ENCODE data around the gene TFCP2. TPM values are rescaled to one million over a fixed set of nuclear protein-coding genes. Genes with fewer than 3 reads are reported as not detected.

Gene TFCP2
- total RNA-seq, 4 donors from 2014 or later = 13.5 to 21.6 (median 19.5) TPM

- DNase-seq (ENCODE audit: low spot score in 2 of 2) = no peak
- TF ChIP-seq POLR2A (IDR thresholded peaks at IDR 0.05) = no peak
- no peak for TF ChIP-seq EP300 (IDR thresholded peaks at IDR 0.05)
- TF ChIP-seq, protein P1, sequence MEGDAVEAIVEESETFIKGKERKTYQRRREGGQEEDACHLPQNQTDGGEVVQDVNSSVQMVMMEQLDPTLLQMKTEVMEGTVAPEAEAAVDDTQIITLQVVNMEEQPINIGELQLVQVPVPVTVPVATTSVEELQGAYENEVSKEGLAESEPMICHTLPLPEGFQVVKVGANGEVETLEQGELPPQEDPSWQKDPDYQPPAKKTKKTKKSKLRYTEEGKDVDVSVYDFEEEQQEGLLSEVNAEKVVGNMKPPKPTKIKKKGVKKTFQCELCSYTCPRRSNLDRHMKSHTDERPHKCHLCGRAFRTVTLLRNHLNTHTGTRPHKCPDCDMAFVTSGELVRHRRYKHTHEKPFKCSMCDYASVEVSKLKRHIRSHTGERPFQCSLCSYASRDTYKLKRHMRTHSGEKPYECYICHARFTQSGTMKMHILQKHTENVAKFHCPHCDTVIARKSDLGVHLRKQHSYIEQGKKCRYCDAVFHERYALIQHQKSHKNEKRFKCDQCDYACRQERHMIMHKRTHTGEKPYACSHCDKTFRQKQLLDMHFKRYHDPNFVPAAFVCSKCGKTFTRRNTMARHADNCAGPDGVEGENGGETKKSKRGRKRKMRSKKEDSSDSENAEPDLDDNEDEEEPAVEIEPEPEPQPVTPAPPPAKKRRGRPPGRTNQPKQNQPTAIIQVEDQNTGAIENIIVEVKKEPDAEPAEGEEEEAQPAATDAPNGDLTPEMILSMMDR (IDR thresholded peaks at IDR 0.05) = no peak
- Histone ChIP-seq H3K9me3 (no peaks in the 10 kb centered on the region), H3K4me3 (no peak overlapping the region), H3K27me3 (no peaks in the 10 kb centered on the region), H3K36me3 (peaks cover 0 to 24% (median 8%) of the 10 kb centered on the region in 3 donors), H3K27ac (no peak overlapping the region), H3K4me1 (peaks cover 0 to 6% (median 0%) of the 10 kb centered on the region in 4 donors)
- WGBS, 2 donors = 47 to 73% methylated on average over 3 of the region's 3 CpGs
These were observed 13.6 kb upstream of the TFCP2 start for GRCh38 chr12:51186465-51187085.

DNA sequence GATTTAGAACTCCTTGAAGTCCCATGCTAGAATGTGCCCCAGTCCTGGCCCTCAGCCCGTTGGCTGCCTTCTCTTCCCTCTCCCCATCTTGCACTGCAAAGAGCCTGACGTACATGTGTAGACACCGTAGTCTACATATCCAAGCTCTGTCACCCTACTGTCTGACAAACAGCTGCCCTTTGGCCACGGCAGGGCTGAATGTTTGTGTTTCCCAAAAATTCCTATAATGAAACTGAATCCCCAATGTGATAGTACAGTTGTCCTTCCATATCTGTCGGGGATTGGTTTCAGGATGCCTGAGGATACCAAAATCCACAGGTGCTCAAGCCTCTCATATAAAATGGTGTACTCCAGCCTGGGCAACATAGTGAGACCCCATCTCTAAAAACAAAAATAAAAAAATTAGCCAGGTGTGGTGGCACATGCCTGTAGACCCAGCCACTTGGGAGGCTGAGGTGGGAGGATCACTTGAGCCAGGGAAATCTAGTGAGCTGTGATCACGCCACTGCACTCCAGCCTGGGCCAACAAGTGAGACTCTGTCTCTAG is 12.3 kb upstream of the TFCP2 start:
- Histone ChIP-seq H3K36me3 (peaks cover 0 to 11% (median 4%) of the 10 kb centered on the region in 3 donors), H3K27me3 (no peaks in the 10 kb centered on the region), H3K9me3 (no peaks in the 10 kb centered on the region), H3K4me3 (no peak overlapping the region), H3K27ac (no peak overlapping the region), H3K4me1 (peaks cover 0 to 6% (median 0%) of the 10 kb centered on the region in 4 donors)
- TF ChIP-seq, protein P1 (IDR thresholded peaks at IDR 0.05) = no peak
- TF ChIP-seq EP300 (IDR thresholded peaks at IDR 0.05) = no peak
- TF ChIP-seq POLR2A (IDR thresholded peaks at IDR 0.05) = no peak
- no peak for DNase-seq (ENCODE audit: low spot score in 2 of 2)
- WGBS, 2 donors = 80 to 83% methylated on average over 6 of the region's 6 CpGs

GRCh38 chr12:51183816-51184215 is 10.9 kb upstream of the TFCP2 start:
- peaks cover 0 to 6% (median 0%) of the 10 kb centered on the region in 4 donors for H3K4me1 ChIP-seq
- no peaks in the 10 kb centered on the region for H3K9me3 ChIP-seq
- H3K27ac ChIP-seq = no peak overlapping the region
- no peak for TF ChIP-seq EP300 (IDR thresholded peaks at IDR 0.05)
- TF ChIP-seq, protein P1 (IDR thresholded peaks at IDR 0.05) = no peak
- TF ChIP-seq POLR2A (IDR thresholded peaks at IDR 0.05) = no peak
- no peaks in the 10 kb centered on the region for H3K27me3 ChIP-seq
- no peak overlapping the region for H3K4me3 ChIP-seq
- no peaks in the 10 kb centered on the region for H3K36me3 ChIP-seq
- DNase-seq (ENCODE audit: low spot score in 2 of 2) = no peak
- 37 to 42% methylated on average over 3 of the region's 3 CpGs for WGBS, 2 donors

DNA sequence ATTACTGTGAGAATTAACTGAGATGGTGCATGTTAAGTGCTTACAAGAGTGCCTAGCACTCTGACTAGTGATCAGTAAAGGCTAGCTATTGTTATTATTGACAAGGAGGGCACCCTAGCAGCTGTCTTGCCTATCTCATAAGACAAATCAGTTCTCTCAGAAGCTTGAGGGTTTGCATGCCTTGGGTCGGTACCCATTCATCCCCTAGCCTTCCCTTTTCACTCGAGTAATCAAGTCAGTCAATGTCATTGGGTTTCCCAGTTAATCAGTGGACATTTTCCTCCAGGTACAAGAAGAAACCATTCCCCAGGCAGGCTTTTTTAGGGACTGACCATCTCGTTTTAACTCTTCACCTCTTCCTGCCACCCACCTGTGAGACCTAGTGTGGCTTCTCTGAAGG is 10.4 kb upstream of the TFCP2 start:
- no peak for DNase-seq (ENCODE audit: low spot score in 2 of 2)
- Histone ChIP-seq H3K9me3 (no peaks in the 10 kb centered on the region), H3K36me3 (no peaks in the 10 kb centered on the region), H3K27ac (no peak overlapping the region), H3K4me3 (no peak overlapping the region), H3K27me3 (no peaks in the 10 kb centered on the region), H3K4me1 (peaks cover 0 to 6% (median 0%) of the 10 kb centered on the region in 4 donors)
- TF ChIP-seq EP300 (IDR thresholded peaks at IDR 0.05) = no peak
- TF ChIP-seq POLR2A (IDR thresholded peaks at IDR 0.05) = no peak
- TF ChIP-seq, protein P1 (IDR thresholded peaks at IDR 0.05) = no peak
- WGBS, 2 donors = 80 to 85% methylated on average over 3 of the region's 3 CpGs

- 55 to 58% methylated on average over 5 of the region's 5 CpGs for WGBS, 2 donors
- DNase-seq (ENCODE audit: low spot score in 2 of 2) = no peak
- TF ChIP-seq, protein P1 (IDR thresholded peaks at IDR 0.05) = no peak
- TF ChIP-seq POLR2A (IDR thresholded peaks at IDR 0.05) = no peak
- no peak for TF ChIP-seq EP300 (IDR thresholded peaks at IDR 0.05)
- Histone ChIP-seq H3K9me3 (no peaks in the 10 kb centered on the region), H3K4me3 (no peak overlapping the region), H3K4me1 (no peaks in the 10 kb centered on the region), H3K27ac (no peak overlapping the region), H3K36me3 (no peaks in the 10 kb centered on the region), H3K27me3 (no peaks in the 10 kb centered on the region)
These were observed 8.6 kb upstream of the TFCP2 start for GRCh38 chr12:51181558-51181957.
